Esophagus squamous epithelium (tissue), 4 donors: ENCODE data around the gene DUS2.

Experiments used
- CTCF ChIP-seq, 6 experiments: fragments of 450-650 bp in 4 of 6; fragments of 200-600 bp in 2 of 6; sonication (generic) in 2 of 6; IDR thresholded peaks; one replicate each; pipeline ENCODE4 v1.5.1; 2016 to 2019; ENCODE audit warnings: antibody characterized with exemption in 6 of 6, mild to moderate bottlenecking in 4 of 6, moderate library complexity in 4 of 6
- POLR2A ChIP-seq, 4 donors: fragments of 450-650 bp; IDR thresholded peaks; one replicate each; pipeline ENCODE4 v1.6.1; 2017; ENCODE audit warnings: antibody characterized with exemption in 4 of 4, mild to moderate bottlenecking in 4 of 4, moderate library complexity in 3 of 4

- TF ChIP-seq POLR2A (IDR thresholded peaks at IDR 0.05), result no peak
- no peak for TF ChIP-seq CTCF (IDR thresholded peaks at IDR 0.05)
Observed at GRCh38 chr16:68086336-68086841, 63.3 kb downstream of the DUS2 start.
